IPS-20b (cell line): ENCODE results near the gene BCL10.
A peak's percentile ranks its signal among the peaks of the same experiment; 100 is the strongest.
"Not testable (repeated sequence)": the region's sequence is repeated elsewhere in the genome, so short reads cannot be mapped to it uniquely, and the experiment has no call there.

Experiments used
- H3K27ac ChIP-seq: one replicate; pipeline ENCODE4 v1.5.1; 2013; ENCODE audit warnings: low read length
- H3K27me3 ChIP-seq: 2 replicates; pipeline ENCODE4 v1.6.1; 2013; ENCODE audit warnings: mild to moderate bottlenecking, low read length, inconsistent platforms; ENCODE audit not compliant: insufficient read depth
- H3K36me3 ChIP-seq: 2 replicates; pipeline ENCODE4 v1.6.1; 2013; ENCODE audit warnings: low read depth, mild to moderate bottlenecking, inconsistent platforms, low read length, moderate library complexity; ENCODE audit not compliant: insufficient read depth
- H3K4me1 ChIP-seq: 2 replicates; pipeline ENCODE4 v1.6.1; 2013; ENCODE audit warnings: mild to moderate bottlenecking, control low read depth, inconsistent platforms, low read length, moderate library complexity; ENCODE audit not compliant: insufficient read depth
- H3K4me3 ChIP-seq: 2 replicates; pipeline ENCODE4 v1.5.1; 2013; ENCODE audit warnings: mild to moderate bottlenecking, low read length, inconsistent platforms
- H3K9ac ChIP-seq: 2 replicates; pipeline ENCODE4 v1.6.1; 2013; ENCODE audit warnings: low read depth, mild to moderate bottlenecking, inconsistent platforms, low read length, moderate library complexity
- H3K9me3 ChIP-seq: 2 replicates; pipeline ENCODE4 v1.6.1; 2013; ENCODE audit warnings: mild to moderate bottlenecking, low read depth, low read length, inconsistent platforms; ENCODE audit not compliant: insufficient read depth

BCL10 gene

DNA sequence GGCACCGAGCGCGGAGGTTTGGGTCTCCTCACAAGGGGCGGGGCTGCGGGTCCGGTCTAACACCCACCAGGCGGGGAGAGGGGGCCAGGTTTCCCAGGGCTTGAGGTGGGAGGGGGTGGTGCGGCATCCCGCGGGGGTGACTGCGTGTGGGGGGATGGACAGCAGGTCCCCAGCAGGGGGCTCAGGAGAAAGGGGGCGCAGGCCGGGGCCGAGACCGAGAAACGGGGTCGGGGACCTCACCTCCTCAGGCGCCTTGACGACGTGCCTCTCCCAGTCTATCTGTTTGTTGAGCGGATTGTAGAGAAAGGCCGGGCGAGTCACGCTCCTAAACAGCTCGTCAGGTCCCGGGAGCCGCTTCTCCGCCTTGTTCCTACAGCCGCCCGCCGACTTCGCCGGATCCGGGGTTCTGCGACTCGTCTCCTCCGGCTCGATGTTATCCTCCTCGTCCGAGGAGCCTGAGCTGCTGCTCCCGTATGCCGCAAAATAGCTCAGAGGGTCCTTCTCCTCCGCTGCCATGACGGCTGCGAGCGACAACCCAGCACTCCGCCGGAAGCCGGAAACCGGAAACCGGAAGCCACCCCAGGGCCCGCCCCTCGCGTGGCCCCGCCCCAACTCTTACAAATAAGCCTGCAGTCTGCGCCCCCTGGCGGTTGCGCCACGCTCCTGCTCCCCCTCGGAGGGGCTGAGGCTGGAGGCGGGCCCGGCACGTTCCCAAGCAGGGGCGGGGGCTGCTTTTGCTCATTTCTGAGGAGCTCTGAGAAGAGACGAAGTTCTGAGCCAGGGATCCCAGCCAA lies 17.1 kb downstream of the BCL10 start, which contains the start of gene C1orf52:
TSS of gene C1orf52 (minus strand) at position 545 of the 794 bp plus-strand sequence. CDS start at position 516, 29 bp downstream.
- peaks cover 8% of the 10 kb centered on the region; the same call in 1 of the 2 replicates for H3K4me1 ChIP-seq
- H3K9me3 ChIP-seq, result peaks cover 3% of the 10 kb centered on the region
- H3K4me3 ChIP-seq, result peak within 1 kb of the TSS; percentile 78
- no peaks in the 10 kb centered on the region for H3K27me3 ChIP-seq
- H3K36me3 ChIP-seq, result peaks cover 44% of the 10 kb centered on the region
- no peak within 1 kb of the TSS for H3K27ac ChIP-seq
- H3K9ac ChIP-seq, result peak within 1 kb of the TSS; percentile 75; the same call in 1 of the 2 replicates

- H3K36me3 ChIP-seq, result peaks cover 45% of the 10 kb centered on the region
- no peak overlapping the region for H3K27ac ChIP-seq
- H3K4me3 ChIP-seq, result peak overlapping the region; percentile 78
- H3K9ac ChIP-seq, result peak overlapping the region; percentile 75; the same call in 1 of the 2 replicates
- H3K4me1 ChIP-seq, result peaks cover 8% of the 10 kb centered on the region; the same call in 1 of the 2 replicates
- H3K27me3 ChIP-seq, result no peaks in the 10 kb centered on the region
- peaks cover 3% of the 10 kb centered on the region for H3K9me3 ChIP-seq
Observed at GRCh38 chr1:85258536-85259117, 17.8 kb downstream of the BCL10 start.

- not testable (repeated sequence) for H3K9me3 ChIP-seq, H3K4me3 ChIP-seq, H3K27ac ChIP-seq, H3K27me3 ChIP-seq, H3K9ac ChIP-seq, H3K4me1 ChIP-seq
- peaks cover 40% of the 10 kb centered on the region for H3K36me3 ChIP-seq
Observed at GRCh38 chr1:85249042-85249441, 27.4 kb downstream of the BCL10 start.

DNA sequence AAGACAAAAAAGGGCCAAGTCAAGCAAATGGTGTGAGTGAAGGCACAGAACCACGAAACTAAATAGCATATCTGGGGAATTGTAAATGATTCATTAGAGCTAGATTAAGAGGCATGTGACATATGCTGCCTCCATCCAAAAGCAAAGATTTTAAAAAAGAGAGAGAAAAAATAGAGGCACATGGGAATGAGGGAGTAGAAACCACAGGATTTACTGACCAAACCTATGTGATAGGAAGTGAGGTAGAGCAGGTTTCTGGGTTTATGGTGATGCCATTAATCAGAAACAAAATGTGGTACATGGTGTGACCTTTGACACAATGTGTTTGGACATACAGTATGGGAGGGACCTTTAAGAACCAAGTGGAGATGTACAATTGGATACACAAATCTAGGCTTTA lies 30.5 kb downstream of the BCL10 start:
- no peaks in the 10 kb centered on the region for H3K4me1 ChIP-seq
- H3K36me3 ChIP-seq, result peaks cover 8% of the 10 kb centered on the region; the same call in 1 of the 2 replicates
- H3K27ac ChIP-seq, result no peak overlapping the region
- no peak overlapping the region for H3K4me3 ChIP-seq
- peaks cover 6% of the 10 kb centered on the region; the same call in 1 of the 2 replicates for H3K9me3 ChIP-seq
- H3K9ac ChIP-seq, result no peak overlapping the region
- H3K27me3 ChIP-seq, result no peaks in the 10 kb centered on the region

GRCh38 chr1:85245456-85245855 lies 31.0 kb downstream of the BCL10 start:
- H3K27me3 ChIP-seq, result no peaks in the 10 kb centered on the region
- no peak overlapping the region for H3K27ac ChIP-seq
- H3K9me3 ChIP-seq, result peaks cover 6% of the 10 kb centered on the region; the same call in 1 of the 2 replicates
- H3K36me3 ChIP-seq, result 0 out of 2 replicates have a peak, but pooled peaks cover 4% of the 10 kb centered on the region
- H3K4me1 ChIP-seq, result 0 out of 2 replicates have a peak, but pooled peaks cover 2% of the 10 kb centered on the region
- H3K9ac ChIP-seq, result no peak overlapping the region
- no peak overlapping the region for H3K4me3 ChIP-seq

DNA sequence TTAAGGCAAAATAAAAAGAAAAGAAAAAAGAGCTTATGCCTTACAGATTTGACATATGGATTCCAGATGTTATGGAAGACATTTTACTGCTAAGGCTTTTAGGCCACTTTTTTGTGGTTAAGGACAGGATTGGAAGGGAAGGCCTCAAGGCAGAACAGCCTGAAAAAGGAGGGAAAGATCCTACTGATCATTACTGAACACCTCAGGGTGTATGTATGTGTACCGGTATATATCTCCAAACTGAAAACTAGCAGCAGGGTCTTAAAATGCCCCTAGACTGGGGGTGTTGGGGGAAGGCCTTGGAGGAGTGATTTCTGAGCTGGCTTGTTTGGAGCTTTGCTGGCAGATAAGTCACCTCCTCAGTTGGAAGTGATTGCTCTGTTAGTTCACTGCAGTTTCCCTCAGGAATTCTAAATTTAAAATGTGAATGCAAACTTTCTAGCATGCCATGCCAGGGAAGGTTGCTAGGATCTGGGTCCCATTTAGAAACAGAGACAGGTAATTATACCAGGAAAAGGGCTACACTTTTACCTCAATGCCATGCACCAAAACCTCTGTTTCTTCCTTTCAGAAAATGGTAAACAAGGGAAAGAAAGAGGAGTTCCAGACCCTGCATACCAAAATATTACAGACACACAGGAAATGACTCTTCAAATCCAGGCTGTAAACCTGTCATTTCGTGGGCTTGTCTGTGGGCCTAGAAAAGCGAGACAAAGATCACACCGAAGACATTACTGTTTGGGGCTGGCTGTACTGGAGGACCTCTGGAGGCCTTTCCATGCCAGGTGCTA lies 32.0 kb downstream of the BCL10 start:
- Histone ChIP-seq H3K9me3 (peaks cover 6% of the 10 kb centered on the region; the same call in 1 of the 2 replicates), H3K4me1 (peaks cover 7% of the 10 kb centered on the region; the same call in 1 of the 2 replicates), H3K9ac (no peak overlapping the region), H3K36me3 (no peaks in the 10 kb centered on the region), H3K27me3 (no peaks in the 10 kb centered on the region), H3K4me3 (no peak overlapping the region), H3K27ac (no peak overlapping the region)

DNA sequence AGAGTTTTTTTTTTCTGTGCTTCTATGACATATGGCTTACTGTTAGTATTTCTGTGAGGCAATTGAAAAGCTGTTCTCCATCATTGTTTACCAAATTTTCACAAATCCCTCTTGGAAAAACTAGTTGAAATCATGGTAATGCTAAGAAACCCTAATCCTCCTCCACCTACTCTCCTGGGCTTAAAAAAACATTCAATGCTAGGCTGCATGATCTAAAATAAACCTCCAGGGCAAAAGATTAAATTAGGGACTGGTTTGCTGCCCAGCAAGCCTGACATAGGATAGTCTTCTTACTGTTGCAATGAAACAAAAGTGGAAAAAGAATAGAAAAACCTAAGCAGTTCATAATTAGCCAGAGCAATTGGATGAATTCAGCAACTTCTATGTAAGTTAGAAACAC lies 33.1 kb downstream of the BCL10 start:
- Histone ChIP-seq H3K4me1 (peaks cover 7% of the 10 kb centered on the region; the same call in 1 of the 2 replicates), H3K27me3 (no peaks in the 10 kb centered on the region), H3K27ac (no peak overlapping the region), H3K9me3 (no peaks in the 10 kb centered on the region), H3K9ac (no peak overlapping the region), H3K4me3 (no peak overlapping the region), H3K36me3 (no peaks in the 10 kb centered on the region)

GRCh38 chr1:85240643-85241042 lies 35.8 kb downstream of the BCL10 start:
- Histone ChIP-seq H3K9me3 (no peaks in the 10 kb centered on the region), H3K27me3 (no peaks in the 10 kb centered on the region), H3K4me3 (no peak overlapping the region), H3K36me3 (no peaks in the 10 kb centered on the region), H3K9ac (no peak overlapping the region), H3K27ac (no peak overlapping the region), H3K4me1 (peaks cover 7% of the 10 kb centered on the region; the same call in 1 of the 2 replicates)

GRCh38 chr1:85240174-85240601 lies 36.2 kb downstream of the BCL10 start:
- H3K9ac ChIP-seq, result no peak overlapping the region
- H3K27ac ChIP-seq, result no peak overlapping the region
- H3K36me3 ChIP-seq, result no peaks in the 10 kb centered on the region
- H3K9me3 ChIP-seq, result no peaks in the 10 kb centered on the region
- peaks cover 7% of the 10 kb centered on the region; the same call in 1 of the 2 replicates for H3K4me1 ChIP-seq
- no peak overlapping the region for H3K4me3 ChIP-seq
- H3K27me3 ChIP-seq, result no peaks in the 10 kb centered on the region

- Histone ChIP-seq H3K4me1 (peaks cover 7% of the 10 kb centered on the region; the same call in 1 of the 2 replicates), H3K27ac (no peak overlapping the region), H3K36me3 (no peaks in the 10 kb centered on the region), H3K27me3 (no peaks in the 10 kb centered on the region), H3K9ac (no peak overlapping the region), H3K9me3 (no peaks in the 10 kb centered on the region), H3K4me3 (no peak overlapping the region)
Observed at GRCh38 chr1:85237613-85238012, 38.8 kb downstream of the BCL10 start.

- Histone ChIP-seq H3K36me3 (no peaks in the 10 kb centered on the region), H3K4me3 (no peak overlapping the region), H3K27ac (no peak overlapping the region)
Observed at GRCh38 chr1:85230305-85230977, 46.0 kb downstream of the BCL10 start.

More at GRCh38 chr1:85230305-85230977, 46.0 kb downstream of the BCL10 start:
- no peaks in the 10 kb centered on the region for H3K27me3 ChIP-seq
- H3K9ac ChIP-seq, result no peak overlapping the region
- H3K9me3 ChIP-seq, result no peaks in the 10 kb centered on the region
- peaks cover 10% of the 10 kb centered on the region for H3K4me1 ChIP-seq
